Forelimb muscle (tissue), 1 donor: ENCODE results near the gene MT1X. TPM values are rescaled to one million over a fixed set of nuclear protein-coding genes. Genes with fewer than 3 reads are reported as not detected.
"Not testable (repeated sequence)": the region's sequence is repeated elsewhere in the genome, so short reads cannot be mapped to it uniquely, and the experiment has no call there.

Experiments used
- DNase-seq: peaks from one replicate; pipeline ENCODE4 v3.0.0-alpha.2; 2013; ENCODE audit warnings: low read depth
- polyA plus RNA-seq: library from polyadenylated mRNA; unstranded; fragments of 120-200 nt; gene quantifications from one replicate; pipeline ENCODE4 v1.2.1, GENCODE V29; 2013; ENCODE audit not compliant: insufficient read length

MT1X gene
- polyA plus RNA-seq, 1 donor = 10.3 TPM

GRCh38 chr16:56653218-56653617, 29.1 kb upstream of the MT1X start:
- no peak for DNase-seq

DNA sequence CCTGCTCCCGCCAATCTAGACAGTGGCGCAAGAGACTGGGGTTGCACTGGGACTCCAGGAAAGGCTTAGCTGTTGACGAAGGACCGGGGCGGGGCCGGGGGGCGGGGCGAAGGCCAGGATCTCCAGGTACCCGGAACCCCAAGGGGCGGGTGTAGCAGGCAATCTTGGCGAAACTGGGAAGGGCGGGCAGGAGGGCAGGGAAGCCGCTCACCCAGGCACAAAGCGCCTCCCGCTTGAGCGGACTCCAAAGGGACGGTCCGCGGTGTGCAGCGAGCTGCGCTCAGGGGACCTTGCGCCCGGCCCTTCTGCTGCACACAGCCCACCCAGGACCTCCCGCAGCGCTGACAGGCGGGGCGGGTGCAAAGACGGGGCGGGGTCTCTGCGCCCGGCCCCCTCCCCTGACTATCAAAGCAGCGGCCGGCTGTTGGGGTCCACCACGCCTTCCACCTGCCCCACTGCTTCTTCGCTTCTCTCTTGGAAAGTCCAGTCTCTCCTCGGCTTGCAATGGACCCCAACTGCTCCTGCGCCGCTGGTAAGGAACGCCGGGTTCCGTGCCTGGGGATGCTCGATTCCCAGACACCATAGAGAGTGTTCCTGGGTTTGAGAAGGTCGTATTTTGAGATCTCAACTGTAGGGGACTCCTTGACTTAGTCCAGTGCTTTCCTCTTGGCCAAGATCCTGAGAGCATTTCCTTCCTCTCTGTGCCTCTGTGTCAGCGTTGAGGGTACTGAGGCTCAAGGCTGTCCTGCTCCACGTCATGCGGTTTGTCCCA, 24.5 kb upstream of the MT1X start, which contains the start of gene MT1F:
Gene MT1F, plus strand, starts transcription at position 405 of the 772 bp plus-strand sequence. Its CDS starts 100 bp downstream, at position 505.
- no peak for DNase-seq

- DNase-seq = no peak
Observed at GRCh38 chr16:56658327-56658875, 23.9 kb upstream of the MT1X start.

- no peak for DNase-seq
Observed at GRCh38 chr16:56662357-56663354, 19.6 kb upstream of the MT1X start.

DNA sequence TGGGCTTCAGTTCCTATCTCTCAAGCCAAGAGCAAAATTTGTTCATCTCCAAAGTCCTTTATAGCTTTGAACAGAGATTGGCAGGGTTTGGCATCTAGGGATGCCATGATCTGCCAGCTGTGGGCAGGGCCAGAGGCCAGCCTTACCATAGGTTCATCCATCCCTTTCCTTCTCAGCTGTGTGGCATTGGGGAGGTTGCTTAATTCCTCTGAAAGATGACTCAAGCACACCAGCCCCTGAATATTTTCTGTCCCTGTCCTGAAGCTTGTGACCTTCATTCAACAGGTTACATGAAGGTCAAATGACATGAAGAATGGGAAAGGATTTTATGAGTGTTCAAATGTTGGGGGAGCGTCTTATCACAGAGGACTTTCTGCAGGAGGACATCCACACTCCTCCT, 17.8 kb upstream of the MT1X start:
- DNase-seq = no peak

GRCh38 chr16:56665286-56666261, 16.7 kb upstream of the MT1X start:
- DNase-seq = not testable (repeated sequence)

GRCh38 chr16:56667581-56668571, 14.4 kb upstream of the MT1X start, which contains the start of gene MT1G:
MT1G (minus strand) TSS chr16:56668065; CDS start chr16:56667993, 72 bp downstream.
- DNase-seq = no peak

DNA sequence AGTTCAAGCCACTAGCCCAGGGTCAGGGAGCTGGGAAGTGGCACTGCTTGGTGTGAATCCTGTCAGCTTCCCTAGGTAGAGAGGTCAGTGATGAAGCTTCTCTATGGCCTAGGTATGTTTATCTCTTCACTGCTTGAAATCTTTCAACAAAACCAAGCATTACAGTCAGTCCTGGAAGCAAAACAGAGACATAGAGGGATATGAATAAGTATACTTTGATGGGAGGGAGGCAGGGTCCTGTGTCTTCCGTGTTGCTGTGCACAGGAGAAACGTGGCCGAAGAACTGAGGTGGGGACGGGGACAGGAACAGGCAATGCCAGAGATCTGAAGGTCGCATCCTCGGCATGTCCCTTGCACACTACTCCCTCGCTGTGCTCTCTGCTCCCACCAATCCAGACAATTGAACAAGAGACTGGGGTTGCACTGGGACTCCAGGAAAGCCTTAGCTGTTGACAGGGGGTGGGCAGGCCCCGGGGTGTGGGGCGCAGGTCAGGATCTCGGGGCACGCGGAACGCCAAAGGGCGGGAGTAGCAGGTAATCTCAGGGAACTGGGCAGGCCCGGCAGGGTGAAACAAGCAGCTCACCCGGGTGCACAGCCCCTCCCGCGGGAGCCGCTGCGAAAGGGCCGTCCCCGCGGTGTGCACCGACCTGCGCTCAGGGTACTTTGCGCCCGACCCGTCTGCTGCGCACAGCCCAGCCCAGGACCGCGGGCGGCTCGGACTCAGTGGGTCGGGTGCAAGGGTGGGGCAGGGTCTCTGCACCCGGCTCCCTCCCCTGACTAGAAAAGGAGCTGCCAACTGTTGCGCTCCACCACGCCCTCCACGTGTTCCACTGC, 13.0 kb upstream of the MT1X start, which contains the start of gene MT1H:
Gene MT1H, plus strand, starts transcription at position 810 of the 835 bp plus-strand sequence. CDS start 71 bp downstream, outside the sequence.
- DNase-seq = no peak

GRCh38 chr16:56669840-56670619, 12.2 kb upstream of the MT1X start:
- DNase-seq = no peak

DNA sequence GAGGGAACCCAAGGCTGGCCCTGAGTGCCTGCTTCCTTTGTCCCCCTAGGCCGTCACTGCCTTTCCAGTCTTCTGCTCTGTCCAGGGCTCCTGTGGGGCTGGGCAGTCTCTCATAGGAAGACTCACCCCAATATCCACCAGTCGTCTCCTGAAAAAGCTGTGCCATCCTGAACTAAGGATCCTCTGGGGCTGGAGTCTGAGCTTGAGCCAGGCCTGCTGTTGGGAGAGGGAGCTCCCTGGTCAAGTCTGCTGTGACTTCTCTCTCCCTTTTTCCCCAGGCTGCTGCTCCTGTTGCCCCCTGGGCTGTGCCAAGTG, 11.7 kb upstream of the MT1X start:
- DNase-seq = no peak

GRCh38 chr16:56671691-56672090, 10.6 kb upstream of the MT1X start:
- not testable (repeated sequence) for DNase-seq

- DNase-seq = not testable (repeated sequence)
Observed at GRCh38 chr16:56672171-56672570, 10.1 kb upstream of the MT1X start.

GRCh38 chr16:56672761-56673536, 9.3 kb upstream of the MT1X start:
- DNase-seq = no peak

DNA sequence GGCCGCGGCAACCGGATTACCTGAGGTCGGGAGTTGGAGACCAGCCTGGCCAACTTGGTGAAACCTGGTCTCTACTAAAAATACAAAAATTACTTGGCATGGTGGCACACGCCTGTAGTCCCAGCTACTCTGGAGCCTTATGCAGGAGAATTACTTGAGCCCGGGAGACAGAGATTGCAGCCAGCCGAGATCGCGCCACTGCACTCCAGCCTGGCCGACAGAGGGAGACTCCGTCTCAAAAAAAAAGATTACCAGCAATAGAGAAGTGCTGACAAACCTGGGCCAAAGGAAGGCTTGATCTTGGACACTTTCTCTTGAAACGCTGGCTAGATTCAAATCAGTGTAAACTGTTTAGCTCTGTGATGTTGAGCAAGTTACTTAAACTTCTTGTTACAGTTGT, 8.3 kb upstream of the MT1X start:
- DNase-seq = peak; percentile 50

DNA sequence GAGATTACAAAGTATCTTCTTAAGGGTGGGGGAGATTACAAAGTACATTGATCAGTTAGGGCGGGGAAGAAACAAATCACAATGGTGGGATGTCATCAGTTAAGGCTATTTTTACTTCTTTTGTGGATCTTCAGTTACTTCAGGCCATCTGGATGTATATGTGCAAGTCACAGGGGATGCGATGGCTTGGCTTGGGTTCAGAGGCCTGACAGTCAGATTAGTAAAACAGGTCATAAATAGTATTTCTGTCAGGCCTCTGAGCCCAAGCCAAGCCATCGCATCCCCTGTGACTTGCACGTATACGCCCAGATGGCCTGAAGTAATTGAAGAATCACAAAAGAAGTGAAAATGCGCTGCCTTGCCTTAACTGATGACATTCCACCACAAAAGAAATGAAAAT, 7.7 kb upstream of the MT1X start:
- DNase-seq = not testable (repeated sequence)

DNA sequence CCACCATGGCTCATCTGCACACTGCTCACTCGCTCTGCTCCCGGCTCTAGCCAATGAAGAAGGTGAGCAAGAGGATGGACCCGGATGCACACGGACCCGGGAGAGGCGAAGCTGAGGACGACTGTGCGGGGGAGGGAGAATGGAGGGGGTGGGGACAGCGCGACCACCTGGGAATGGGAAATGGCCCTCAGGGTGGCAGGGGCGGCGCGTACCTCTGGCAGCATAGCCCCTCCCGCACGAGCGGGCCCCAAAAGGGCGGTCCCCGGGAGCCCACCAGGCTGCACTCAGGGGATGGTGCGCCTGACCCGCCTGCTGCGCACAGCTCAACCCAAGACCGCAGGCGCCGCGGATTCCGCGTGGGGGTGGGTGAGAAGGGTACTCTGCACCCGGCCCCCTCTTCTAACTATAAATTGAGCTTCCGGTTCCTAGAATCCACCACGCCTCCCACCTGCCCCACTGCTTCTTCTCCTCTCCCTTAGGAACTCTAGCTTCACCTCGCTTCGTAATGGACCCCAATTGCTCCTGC, 6.5 kb upstream of the MT1X start:
- no peak for DNase-seq

DNA sequence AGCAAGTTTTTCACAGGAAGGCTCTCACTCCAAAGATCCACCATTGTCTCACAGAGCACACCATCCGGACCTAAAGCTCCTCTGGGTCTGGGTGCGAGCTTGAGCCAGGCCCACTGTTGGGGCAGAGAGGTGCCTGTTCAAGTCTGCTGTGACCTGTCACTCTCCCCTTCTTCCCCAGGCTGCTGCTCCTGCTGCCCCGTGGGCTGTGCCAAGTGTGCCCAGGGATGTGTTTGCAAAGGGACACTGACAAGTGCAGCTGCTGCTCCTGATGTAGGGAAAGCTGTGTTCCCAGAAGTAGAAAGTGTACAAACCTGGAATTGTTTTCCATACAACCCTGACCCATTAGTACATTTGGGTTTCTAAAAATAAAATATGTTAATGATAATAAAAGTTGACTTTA, 4.8 kb upstream of the MT1X start:
- DNase-seq = no peak
